ENCODE data around the gene TOM1L2.
"Not testable (repeated sequence)": the region's sequence is repeated elsewhere in the genome, so short reads cannot be mapped to it uniquely, and the experiment has no call there.

Gene TOM1L2

GRCh38 chr17:17814162-17815061 is 157.8 kb downstream of the TOM1L2 start:
- DNase-seq, result no peak

- no peak for DNase-seq
These were observed 158.5 kb downstream of the TOM1L2 start for GRCh38 chr17:17813725-17814095.

GRCh38 chr17:17813055-17813724 is 159.0 kb downstream of the TOM1L2 start:
- no peak for DNase-seq

- peak; percentile 9 for DNase-seq
These were observed 159.8 kb downstream of the TOM1L2 start for GRCh38 chr17:17812211-17813054.

GRCh38 chr17:17811381-17812210 is 160.6 kb downstream of the TOM1L2 start:
- no peak for DNase-seq

- DNase-seq, result no peak
These were observed 161.3 kb downstream of the TOM1L2 start for GRCh38 chr17:17810895-17811248.

GRCh38 chr17:17810084-17810894 is 161.9 kb downstream of the TOM1L2 start:
- DNase-seq, result no peak

GRCh38 chr17:17809531-17810083 is 162.6 kb downstream of the TOM1L2 start:
- DNase-seq, result no peak

GRCh38 chr17:17808706-17809432 is 163.3 kb downstream of the TOM1L2 start:
- DNase-seq, result no peak

GRCh38 chr17:17808200-17808599 is 164.0 kb downstream of the TOM1L2 start:
- DNase-seq, result not testable (repeated sequence)

- no peak for DNase-seq
These were observed 164.8 kb downstream of the TOM1L2 start for GRCh38 chr17:17807440-17807839.

- no peak for DNase-seq
These were observed 165.5 kb downstream of the TOM1L2 start for GRCh38 chr17:17806611-17807274.

GRCh38 chr17:17806035-17806434 is 166.2 kb downstream of the TOM1L2 start:
- no peak for DNase-seq

GRCh38 chr17:17805575-17805974 is 166.6 kb downstream of the TOM1L2 start:
- no peak for DNase-seq

- no peak for DNase-seq
These were observed 168.2 kb downstream of the TOM1L2 start for GRCh38 chr17:17804007-17804406.

- no peak for DNase-seq
These were observed 170.3 kb downstream of the TOM1L2 start for GRCh38 chr17:17801800-17802481.

GRCh38 chr17:17800504-17801021 is 171.6 kb downstream of the TOM1L2 start:
- no peak for DNase-seq

GRCh38 chr17:17798573-17799255 is 173.5 kb downstream of the TOM1L2 start:
- no peak for DNase-seq

Data from NCI-H1105 (cell line).